ENCODE results near the gene CHAT. TPM values are rescaled to one million over a fixed set of nuclear protein-coding genes. Genes with fewer than 3 reads are reported as not detected.
A peak's percentile ranks its signal among the peaks of the same experiment; 100 is the strongest.

CHAT gene
- not detected for total RNA-seq

DNA sequence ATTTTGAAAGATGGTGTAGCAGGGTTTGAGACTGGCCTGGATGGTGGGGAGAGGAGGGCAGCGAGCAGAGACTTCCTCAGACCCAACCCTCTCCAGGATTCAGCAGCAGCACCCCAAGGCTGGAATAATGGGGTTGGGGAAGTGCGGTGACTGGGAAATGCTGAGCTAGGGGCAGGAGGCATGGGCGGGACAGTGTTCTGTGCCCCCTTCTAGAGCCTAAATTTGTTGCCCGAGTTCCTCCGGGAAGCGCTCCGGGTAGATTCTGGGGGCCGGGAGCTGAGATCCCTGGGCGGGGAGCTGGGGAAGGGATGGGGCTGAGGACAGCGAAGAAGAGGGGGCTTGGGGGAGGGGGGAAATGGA lies at the start of gene CHAT:
Gene CHAT (plus strand): TSS at position 156 of the 360 bp plus-strand sequence. CDS start 153 bp downstream, at position 309.
- Mint-ChIP-seq H3K27me3 (peaks cover 75% of the 10 kb centered on the region), H3K4me3 (no peak within 1 kb of the TSS), H3K9me3 (peaks cover 13% of the 10 kb centered on the region), H3K36me3 (peaks cover 9% of the 10 kb centered on the region), H3K4me1 (peaks cover 12% of the 10 kb centered on the region), H3K27ac (no peak within 1 kb of the TSS)
- DNase-seq = no peak

GRCh38 chr10:49564461-49565009 lies 49.3 kb upstream of the CHAT start:
- peaks cover 9% of the 10 kb centered on the region for H3K9me3 Mint-ChIP-seq
- no peak for DNase-seq
- peaks cover 16% of the 10 kb centered on the region for H3K4me1 Mint-ChIP-seq
- H3K27ac Mint-ChIP-seq = no peak overlapping the region
- H3K36me3 Mint-ChIP-seq = no peaks in the 10 kb centered on the region
- H3K4me3 Mint-ChIP-seq = no peak overlapping the region
- H3K27me3 Mint-ChIP-seq = peaks cover 50% of the 10 kb centered on the region

- H3K27ac Mint-ChIP-seq = peak overlapping the region; percentile 30
- no peaks in the 10 kb centered on the region for H3K36me3 Mint-ChIP-seq
- peaks cover 40% of the 10 kb centered on the region for H3K27me3 Mint-ChIP-seq
- H3K4me1 Mint-ChIP-seq = peaks cover 16% of the 10 kb centered on the region
- H3K9me3 Mint-ChIP-seq = peaks cover 9% of the 10 kb centered on the region
- no peak overlapping the region for H3K4me3 Mint-ChIP-seq
- no peak for DNase-seq
Observed at GRCh38 chr10:49567810-49568209, 46.0 kb upstream of the CHAT start.

DNA sequence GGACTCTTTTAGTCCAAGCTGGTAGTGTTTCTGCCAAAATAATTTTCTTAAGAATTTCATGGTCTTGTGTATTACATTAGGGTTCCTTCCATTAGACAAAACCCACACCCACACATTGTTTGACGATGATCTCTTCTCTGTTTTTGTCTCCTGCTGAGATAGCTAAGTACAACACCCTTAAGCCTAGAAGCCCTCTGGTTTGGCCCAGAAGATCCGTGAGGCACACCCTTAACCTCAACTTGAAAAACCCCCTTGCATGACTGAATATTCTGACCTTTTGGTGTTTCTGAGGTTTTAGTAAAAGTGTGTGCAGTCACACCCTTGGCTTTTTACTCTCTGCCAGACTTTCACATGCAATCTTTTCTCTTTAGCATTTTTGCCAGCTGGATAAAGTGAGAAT lies 45.6 kb upstream of the CHAT start:
- DNase-seq = peak; percentile 24
- Mint-ChIP-seq H3K36me3 (no peaks in the 10 kb centered on the region), H3K9me3 (peaks cover 9% of the 10 kb centered on the region), H3K4me3 (no peak overlapping the region), H3K27me3 (peaks cover 38% of the 10 kb centered on the region), H3K4me1 (peaks cover 16% of the 10 kb centered on the region), H3K27ac (peak overlapping the region; percentile 61)

DNA sequence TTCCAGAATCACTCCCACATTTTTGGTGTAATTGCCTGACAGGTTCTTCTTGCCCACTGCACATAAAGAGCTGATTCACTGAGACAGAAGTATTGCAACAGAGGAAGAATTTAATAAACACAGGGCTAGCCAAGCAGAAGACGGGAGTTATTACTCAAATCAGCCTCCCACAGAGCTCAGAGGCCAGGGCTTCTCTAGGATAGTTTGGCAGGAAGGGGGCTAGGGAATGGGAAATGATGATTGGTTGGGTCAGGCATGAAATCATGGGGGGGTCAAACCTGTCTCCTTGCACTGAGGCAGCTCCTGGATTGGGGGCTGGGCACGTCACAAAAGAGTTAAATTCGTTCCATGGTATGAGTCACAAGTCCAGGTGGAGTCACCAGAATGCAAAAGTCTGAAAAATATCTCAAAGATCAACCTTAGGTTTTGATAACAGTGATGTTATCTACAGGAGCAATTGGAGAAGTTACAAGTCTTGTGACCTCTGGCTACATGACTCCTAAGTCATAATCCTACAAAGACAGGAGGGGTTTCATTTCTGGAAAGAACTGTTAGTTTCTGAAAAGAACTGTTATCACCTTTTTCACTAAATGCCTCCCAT lies 44.7 kb upstream of the CHAT start:
- H3K4me3 Mint-ChIP-seq = no peak overlapping the region
- no peaks in the 10 kb centered on the region for H3K36me3 Mint-ChIP-seq
- peaks cover 30% of the 10 kb centered on the region for H3K27me3 Mint-ChIP-seq
- H3K9me3 Mint-ChIP-seq = peaks cover 9% of the 10 kb centered on the region
- DNase-seq = no peak
- peak overlapping the region; percentile 61 for H3K27ac Mint-ChIP-seq
- H3K4me1 Mint-ChIP-seq = peaks cover 16% of the 10 kb centered on the region

GRCh38 chr10:49571388-49571787 lies 42.4 kb upstream of the CHAT start:
- DNase-seq = no peak
- Mint-ChIP-seq H3K9me3 (peaks cover 9% of the 10 kb centered on the region), H3K4me3 (no peak overlapping the region), H3K27ac (no peak overlapping the region), H3K27me3 (peaks cover 27% of the 10 kb centered on the region), H3K36me3 (no peaks in the 10 kb centered on the region), H3K4me1 (peaks cover 16% of the 10 kb centered on the region)

DNA sequence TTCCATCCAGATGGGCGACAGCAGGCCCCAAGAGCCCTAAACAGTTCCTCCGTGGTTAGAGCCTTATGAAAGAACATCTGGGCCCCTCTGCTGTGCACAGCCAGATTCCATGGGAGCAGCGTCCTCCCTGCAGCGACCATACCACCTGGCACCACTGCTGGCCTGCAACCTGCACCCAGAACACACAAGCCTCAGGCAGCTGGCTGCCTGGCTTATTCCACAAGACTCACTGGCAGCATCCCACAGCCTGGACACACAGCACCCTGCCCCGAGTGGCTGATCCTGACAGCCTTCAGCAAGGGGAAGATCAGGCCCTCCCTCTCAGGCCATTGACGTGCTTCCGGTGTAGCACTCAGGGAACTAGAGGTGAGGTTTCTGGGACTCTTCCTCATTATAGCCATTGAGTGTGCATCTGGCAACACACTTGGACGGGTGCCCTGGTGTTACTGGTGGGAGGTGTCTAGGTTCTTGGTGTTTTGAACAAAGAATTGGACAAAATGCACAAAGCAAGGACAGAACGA lies 41.2 kb upstream of the CHAT start:
- peaks cover 4% of the 10 kb centered on the region for H3K9me3 Mint-ChIP-seq
- no peak for DNase-seq
- peaks cover 27% of the 10 kb centered on the region for H3K27me3 Mint-ChIP-seq
- no peak overlapping the region for H3K27ac Mint-ChIP-seq
- no peak overlapping the region for H3K4me3 Mint-ChIP-seq
- H3K36me3 Mint-ChIP-seq = no peaks in the 10 kb centered on the region
- peaks cover 16% of the 10 kb centered on the region for H3K4me1 Mint-ChIP-seq

DNA sequence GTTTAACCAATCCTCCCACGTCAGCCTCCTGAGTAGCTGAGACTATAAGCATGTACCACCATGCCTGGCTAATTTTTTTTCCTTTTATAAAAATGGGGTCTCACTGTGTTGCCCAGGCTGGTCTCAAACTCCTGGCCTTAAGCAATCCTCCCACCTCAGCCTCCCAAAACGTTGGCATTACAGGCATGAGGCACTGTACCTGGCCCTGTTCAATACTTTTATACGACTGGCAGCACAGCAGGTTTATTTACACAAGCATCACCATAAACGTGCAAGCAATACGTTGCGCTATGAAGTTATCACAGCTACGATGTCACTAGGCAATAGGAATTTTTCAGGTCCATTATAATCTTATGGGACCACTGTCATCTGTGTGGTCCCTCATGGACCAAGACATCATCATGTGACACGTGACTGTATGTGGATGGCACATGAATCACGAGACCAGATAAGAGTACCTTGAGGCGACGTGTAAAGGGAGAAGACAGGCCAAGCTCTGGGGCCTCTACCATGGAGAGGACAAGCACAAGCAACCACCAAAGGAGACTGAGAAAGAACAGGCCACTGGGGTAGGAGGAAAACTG lies 38.3 kb upstream of the CHAT start:
- Mint-ChIP-seq H3K4me3 (no peak overlapping the region), H3K27ac (no peak overlapping the region), H3K36me3 (no peaks in the 10 kb centered on the region), H3K9me3 (no peaks in the 10 kb centered on the region), H3K4me1 (peaks cover 5% of the 10 kb centered on the region), H3K27me3 (peaks cover 16% of the 10 kb centered on the region)
- DNase-seq = no peak

DNA sequence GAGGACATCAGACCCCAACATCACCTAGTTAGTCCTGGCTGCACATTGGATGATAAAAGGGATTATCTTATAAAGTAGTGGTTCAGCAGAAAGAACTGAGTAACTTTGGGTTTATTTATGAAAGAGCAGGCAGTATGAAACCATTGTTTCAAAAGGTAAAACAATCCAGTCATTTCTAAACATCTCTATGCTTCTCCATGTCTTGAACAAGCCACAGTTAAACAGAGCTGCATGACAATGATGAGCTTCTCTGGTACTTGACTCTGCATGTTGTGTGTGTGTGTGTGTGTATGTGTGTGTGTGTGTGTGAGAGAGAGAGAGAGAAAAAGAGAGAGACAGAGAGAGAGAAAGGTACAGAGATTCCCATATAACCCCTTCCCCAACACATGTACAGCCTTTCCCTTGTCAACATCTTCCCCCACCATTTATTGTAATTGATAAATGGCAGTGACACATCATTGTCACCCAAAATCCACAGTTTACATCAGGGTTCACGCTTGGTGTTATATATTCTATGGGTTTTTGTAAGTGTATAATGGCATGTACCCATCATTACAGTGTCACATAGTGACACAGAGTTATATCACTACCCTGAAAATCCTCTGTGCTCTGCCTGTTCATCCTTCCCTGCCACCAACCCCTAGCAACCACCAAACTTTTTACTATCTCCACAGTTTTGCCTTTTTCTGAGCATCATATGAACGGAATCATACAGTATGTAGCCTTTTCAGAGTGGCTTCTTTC lies 36.5 kb upstream of the CHAT start:
- Mint-ChIP-seq H3K27me3 (peaks cover 17% of the 10 kb centered on the region), H3K36me3 (no peaks in the 10 kb centered on the region)

DNA sequence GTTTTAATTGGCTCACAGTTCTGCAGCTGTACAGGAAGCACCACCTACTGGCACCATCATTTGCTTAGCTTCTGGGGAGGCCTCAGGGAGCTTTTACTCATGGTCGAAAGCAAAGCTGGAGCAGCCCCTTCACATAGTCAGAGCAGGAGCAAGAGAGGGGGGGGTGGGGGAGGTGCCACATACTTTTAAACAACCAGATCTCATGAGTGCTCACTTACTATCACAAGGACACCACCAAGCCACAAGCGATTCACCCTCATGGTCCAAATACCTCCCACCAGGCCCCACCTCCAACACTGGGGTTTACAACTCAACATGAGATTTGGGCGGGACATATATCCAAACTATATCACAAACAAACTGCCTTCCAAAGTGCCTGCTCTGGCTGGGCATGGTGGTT lies 35.4 kb upstream of the CHAT start:
- Mint-ChIP-seq H3K9me3 (no peaks in the 10 kb centered on the region), H3K4me1 (peaks cover 10% of the 10 kb centered on the region)
- no peak for DNase-seq

More for the DNA sequence above, 36.5 kb upstream of the CHAT start:
- Mint-ChIP-seq H3K9me3 (no peaks in the 10 kb centered on the region), H3K4me1 (peaks cover 10% of the 10 kb centered on the region), H3K27ac (no peak overlapping the region), H3K4me3 (no peak overlapping the region)
- no peak for DNase-seq

DNA sequence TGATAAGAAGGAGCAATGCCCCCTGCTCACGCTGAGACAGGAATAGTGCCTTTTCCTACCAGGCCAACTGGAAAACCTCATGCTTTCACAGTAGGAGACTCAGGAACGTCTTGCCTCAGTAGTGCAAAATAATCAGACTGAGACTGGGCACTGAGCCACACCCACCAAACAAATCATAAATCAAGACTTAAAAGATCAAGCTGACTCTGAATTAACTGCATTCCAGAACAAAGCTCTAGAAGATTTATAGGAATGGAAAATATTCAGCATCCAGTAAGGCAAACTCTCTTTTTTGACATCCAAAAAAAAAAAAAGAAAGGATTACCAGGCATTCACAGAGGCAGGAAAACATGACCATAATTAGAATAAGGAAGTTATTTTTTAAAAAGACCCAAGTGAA lies 34.2 kb upstream of the CHAT start:
- H3K27me3 Mint-ChIP-seq = peaks cover 32% of the 10 kb centered on the region
- no peak overlapping the region for H3K27ac Mint-ChIP-seq
- H3K9me3 Mint-ChIP-seq = no peaks in the 10 kb centered on the region
- peaks cover 10% of the 10 kb centered on the region for H3K4me1 Mint-ChIP-seq
- no peaks in the 10 kb centered on the region for H3K36me3 Mint-ChIP-seq
- DNase-seq = no peak
- H3K4me3 Mint-ChIP-seq = no peak overlapping the region

More for the DNA sequence above, 35.4 kb upstream of the CHAT start:
- Mint-ChIP-seq H3K27me3 (peaks cover 25% of the 10 kb centered on the region), H3K4me3 (no peak overlapping the region), H3K36me3 (no peaks in the 10 kb centered on the region), H3K27ac (no peak overlapping the region)

GRCh38 chr10:49585387-49585786 lies 28.4 kb upstream of the CHAT start:
- Mint-ChIP-seq H3K36me3 (no peaks in the 10 kb centered on the region), H3K27ac (no peak overlapping the region), H3K27me3 (peaks cover 26% of the 10 kb centered on the region), H3K4me1 (peaks cover 6% of the 10 kb centered on the region), H3K9me3 (peaks cover 4% of the 10 kb centered on the region), H3K4me3 (no peak overlapping the region)
- no peak for DNase-seq

- Mint-ChIP-seq H3K27me3 (peaks cover 29% of the 10 kb centered on the region), H3K9me3 (peaks cover 4% of the 10 kb centered on the region), H3K36me3 (no peaks in the 10 kb centered on the region), H3K4me1 (no peaks in the 10 kb centered on the region), H3K27ac (no peak overlapping the region), H3K4me3 (no peak overlapping the region)
- DNase-seq = no peak
Observed at GRCh38 chr10:49587981-49588380, 25.9 kb upstream of the CHAT start.

GRCh38 chr10:49592726-49593563 lies 20.9 kb upstream of the CHAT start:
- Mint-ChIP-seq H3K27ac (no peak overlapping the region), H3K4me1 (peaks cover 3% of the 10 kb centered on the region), H3K4me3 (no peak overlapping the region), H3K9me3 (peaks cover 4% of the 10 kb centered on the region), H3K27me3 (peaks cover 24% of the 10 kb centered on the region), H3K36me3 (no peaks in the 10 kb centered on the region)
- peak; percentile 47 for DNase-seq

GRCh38 chr10:49593564-49593875 lies 20.3 kb upstream of the CHAT start:
- peaks cover 3% of the 10 kb centered on the region for H3K4me1 Mint-ChIP-seq
- H3K9me3 Mint-ChIP-seq = peaks cover 2% of the 10 kb centered on the region
- H3K4me3 Mint-ChIP-seq = no peak overlapping the region
- no peaks in the 10 kb centered on the region for H3K36me3 Mint-ChIP-seq
- no peak for DNase-seq
- H3K27ac Mint-ChIP-seq = no peak overlapping the region
- peaks cover 25% of the 10 kb centered on the region for H3K27me3 Mint-ChIP-seq

Data from activated naive CD8-positive, alpha-beta T cell treated with anti-CD3 and anti-CD28 coated beads for 36 hours (primary cell).